ENCODE data around the gene MNS1. TPM values are rescaled to one million over a fixed set of nuclear protein-coding genes. Genes with fewer than 3 reads are reported as not detected.

Gene MNS1
- total RNA-seq, 3 donors from 2014 or later (not counting 1 experiment from before 2014, with no cell fraction given) = 0.52 TPM; not detected in 2

GRCh38 chr15:56460947-56461346, 4.0 kb downstream of the MNS1 start:
- DNase-seq = no peak
- H3K27me3 Mint-ChIP-seq (ENCODE audit: low read depth in 2 of 2) = peaks cover 8 to 14% of the 10 kb centered on the region in 2 donors
- intact Hi-C loops (cut with micrococcal nuclease) = no loop called here

GRCh38 chr15:56460071-56460470, 4.9 kb downstream of the MNS1 start:
- Mint-ChIP-seq H3K4me1 (peaks cover 8 to 9% of the 10 kb centered on the region in 2 donors), H3K27ac (no peak overlapping the region), H3K9me3 (no peaks in the 10 kb centered on the region), H3K4me3 (no peak overlapping the region), H3K27me3 (ENCODE audit: low read depth in 2 of 2) (peaks cover 8 to 13% of the 10 kb centered on the region in 2 donors), H3K36me3 (no peaks in the 10 kb centered on the region)
- ATAC-seq (no peak), DNase-seq (no peak)
- WGBS (ENCODE audit: insufficient coverage) = no CpG with 5 or more reads among the region's 1 CpG
- Histone ChIP-seq H3K27ac (ENCODE audit: low read length) (no peak overlapping the region), H3K4me3 (ENCODE audit: low read length) (no peak overlapping the region), H3K27me3 (ENCODE audit: control insufficient read depth, insufficient read depth, low read length) (no peaks in the 10 kb centered on the region), H3K4me1 (ENCODE audit: control insufficient read depth, insufficient read depth, low read length) (peaks cover 7% of the 10 kb centered on the region), H3K36me3 (ENCODE audit: control insufficient read depth, insufficient read depth, low read length) (no peaks in the 10 kb centered on the region), H3K9me3 (ENCODE audit: control insufficient read depth, insufficient read depth, low read length) (no peaks in the 10 kb centered on the region)
- no peak for TF ChIP-seq CTCF (IDR thresholded peaks at IDR 0.05)
- intact Hi-C loops (cut with micrococcal nuclease) = no loop called here

More at GRCh38 chr15:56460947-56461346, 4.0 kb downstream of the MNS1 start:
- no CpG with 5 or more reads among the region's 2 CpGs for WGBS (ENCODE audit: insufficient coverage)
- Mint-ChIP-seq H3K27ac (no peak overlapping the region), H3K4me3 (no peak overlapping the region), H3K9me3 (no peaks in the 10 kb centered on the region), H3K36me3 (no peaks in the 10 kb centered on the region), H3K4me1 (peaks cover 9 to 10% of the 10 kb centered on the region in 2 donors)
- H3K27ac ChIP-seq (ENCODE audit: low read length) = no peak overlapping the region
- peaks cover 11% of the 10 kb centered on the region for H3K4me1 ChIP-seq (ENCODE audit: control insufficient read depth, insufficient read depth, low read length)
- H3K4me3 ChIP-seq (ENCODE audit: low read length) = no peak overlapping the region
- ATAC-seq = no peak
- H3K36me3 ChIP-seq (ENCODE audit: control insufficient read depth, insufficient read depth, low read length) = no peaks in the 10 kb centered on the region
- no peaks in the 10 kb centered on the region for H3K9me3 ChIP-seq (ENCODE audit: control insufficient read depth, insufficient read depth, low read length)
- H3K27me3 ChIP-seq (ENCODE audit: control insufficient read depth, insufficient read depth, low read length) = no peaks in the 10 kb centered on the region
- no peak for TF ChIP-seq CTCF (IDR thresholded peaks at IDR 0.05)

- Mint-ChIP-seq H3K27me3 (ENCODE audit: low read depth in 2 of 2) (peaks cover 0 to 3% of the 10 kb centered on the region in 2 donors), H3K4me3 (no peak overlapping the region), H3K4me1 (no peaks in the 10 kb centered on the region), H3K9me3 (no peaks in the 10 kb centered on the region), H3K27ac (no peak overlapping the region), H3K36me3 (no peaks in the 10 kb centered on the region)
- Histone ChIP-seq H3K9me3 (ENCODE audit: control insufficient read depth, insufficient read depth, low read length) (no peaks in the 10 kb centered on the region), H3K4me1 (ENCODE audit: control insufficient read depth, insufficient read depth, low read length) (no peaks in the 10 kb centered on the region), H3K4me3 (ENCODE audit: low read length) (no peak overlapping the region), H3K27ac (ENCODE audit: low read length) (no peak overlapping the region), H3K36me3 (ENCODE audit: control insufficient read depth, insufficient read depth, low read length) (no peaks in the 10 kb centered on the region), H3K27me3 (ENCODE audit: control insufficient read depth, insufficient read depth, low read length) (no peaks in the 10 kb centered on the region)
- TF ChIP-seq CTCF (IDR thresholded peaks at IDR 0.05) = no peak
- ATAC-seq = no peak
- WGBS (ENCODE audit: insufficient coverage) = no CpG with 5 or more reads among the region's 2 CpGs
- intact Hi-C loops (cut with micrococcal nuclease) = no loop called here
- no peak for DNase-seq
Observed at GRCh38 chr15:56459096-56459495, 5.8 kb downstream of the MNS1 start.

GRCh38 chr15:56456229-56456628, 8.7 kb downstream of the MNS1 start:
- WGBS (ENCODE audit: insufficient coverage) = 78% methylated on average over 1 of the region's 3 CpGs
- no peaks in the 10 kb centered on the region for H3K9me3 Mint-ChIP-seq
- intact Hi-C loops (cut with micrococcal nuclease) = no loop called here

More at GRCh38 chr15:56456229-56456628, 8.7 kb downstream of the MNS1 start:
- no peaks in the 10 kb centered on the region for H3K9me3 ChIP-seq (ENCODE audit: control insufficient read depth, insufficient read depth, low read length)
- no peak overlapping the region for H3K4me3 ChIP-seq (ENCODE audit: low read length)
- no peaks in the 10 kb centered on the region for H3K4me1 ChIP-seq (ENCODE audit: control insufficient read depth, insufficient read depth, low read length)
- Mint-ChIP-seq H3K36me3 (no peaks in the 10 kb centered on the region), H3K4me1 (no peaks in the 10 kb centered on the region), H3K4me3 (no peak overlapping the region), H3K27ac (no peak overlapping the region), H3K27me3 (ENCODE audit: low read depth in 2 of 2) (no peaks in the 10 kb centered on the region)
- DNase-seq = no peak
- no peak overlapping the region for H3K27ac ChIP-seq (ENCODE audit: low read length)
- H3K36me3 ChIP-seq (ENCODE audit: control insufficient read depth, insufficient read depth, low read length) = no peaks in the 10 kb centered on the region
- no peak for ATAC-seq
- TF ChIP-seq CTCF (IDR thresholded peaks at IDR 0.05) = no peak
- H3K27me3 ChIP-seq (ENCODE audit: control insufficient read depth, insufficient read depth, low read length) = no peaks in the 10 kb centered on the region
